Activated B cell treated with CpG ODN at 0.5 μM for 24 hours (primary cell): ENCODE measurements around the gene PLCB4. TPM values are rescaled to one million over a fixed set of nuclear protein-coding genes. Genes with fewer than 3 reads are reported as not detected.
"Not testable (repeated sequence)": the region's sequence is repeated elsewhere in the genome, so short reads cannot be mapped to it uniquely, and the experiment has no call there.

ENCODE experiments used
- ATAC-seq: fragments of 200-7000 bp; cut with Tn5 transposase; one replicate; pipeline ENCODE4 v1.10.0; 2021; ENCODE audit warnings: low read depth, mild to moderate bottlenecking, moderate library complexity
- CTCF ChIA-PET: fragments of 350-600 bp; sonication (Branson Sonifier 250); formaldehyde crosslinking; loops from one replicate; lab custom pipeline; 2021; ENCODE audit warnings: antibody characterized with exemption; lab: Charles Lee
- POLR2A ChIA-PET: fragments of 350-600 bp; sonication (Branson Sonifier 250); formaldehyde crosslinking; loops from one replicate; lab custom pipeline; 2021; ENCODE audit warnings: antibody characterized with exemption; lab: Charles Lee
- DNase-seq: peaks from one replicate; pipeline ENCODE4 v3.0.0; 2022
- H3K27ac Mint-ChIP-seq: one replicate; pipeline ENCODE4 v1.8.0; 2020; ENCODE audit warnings: mixed read lengths
- H3K27me3 Mint-ChIP-seq: one replicate; pipeline ENCODE4 v1.8.0; 2021; ENCODE audit warnings: mixed read lengths
- H3K36me3 Mint-ChIP-seq: one replicate; pipeline ENCODE4 v1.8.0; 2021; ENCODE audit warnings: low read depth, mixed read lengths
- H3K4me1 Mint-ChIP-seq: one replicate; pipeline ENCODE4 v1.8.0; 2021; ENCODE audit warnings: mixed read lengths
- H3K4me3 Mint-ChIP-seq: one replicate; pipeline ENCODE4 v1.8.0; 2020; ENCODE audit warnings: mild to moderate bottlenecking, mixed read lengths
- H3K9me3 Mint-ChIP-seq: one replicate; pipeline ENCODE4 v1.8.0; 2020; ENCODE audit warnings: mixed read lengths
- CTCF ChIP-seq: fragments of 200-600 bp; IDR thresholded peaks from one replicate; pipeline ENCODE4 v1.8.0; 2022; ENCODE audit warnings: antibody characterized with exemption, mild to moderate bottlenecking
- intact Hi-C: fragments of 100-400 bp; cut with micrococcal nuclease; formaldehyde crosslinking; loops from one replicate; pipeline ENCODE4 v1.15.1; 2024
- total RNA-seq: library from RNA; stranded (reverse); gene quantifications from 2 replicates; pipeline ENCODE4 v1.2.3, GENCODE V29; 2022

PLCB4 gene
- total RNA-seq, 1 donor from 2014 or later = not detected

GRCh38 chr20:9375221-9375681 is 306.4 kb downstream of the PLCB4 start:
- H3K36me3 Mint-ChIP-seq = no peaks in the 10 kb centered on the region
- intact Hi-C loops = no loop called here
- no peak for DNase-seq
- H3K4me1 Mint-ChIP-seq = peaks cover 5% of the 10 kb centered on the region
- no peak for TF ChIP-seq CTCF
- POLR2A ChIA-PET = no interaction called here
- H3K27me3 Mint-ChIP-seq = peaks cover 2% of the 10 kb centered on the region
- H3K9me3 Mint-ChIP-seq = no peaks in the 10 kb centered on the region
- CTCF ChIA-PET = no interaction called here
- H3K27ac Mint-ChIP-seq = no peak overlapping the region
- ATAC-seq = no peak
- H3K4me3 Mint-ChIP-seq = no peak overlapping the region

GRCh38 chr20:9377007-9377406 is 308.1 kb downstream of the PLCB4 start:
- Mint-ChIP-seq H3K4me3 (no peak overlapping the region), H3K9me3 (no peaks in the 10 kb centered on the region), H3K36me3 (no peaks in the 10 kb centered on the region), H3K4me1 (peaks cover 5% of the 10 kb centered on the region), H3K27me3 (peaks cover 2% of the 10 kb centered on the region), H3K27ac (no peak overlapping the region)
- intact Hi-C loops = no loop called here
- ATAC-seq = no peak
- TF ChIP-seq CTCF = no peak
- no peak for DNase-seq
- ChIA-PET CTCF (no interaction called here), POLR2A (no interaction called here)

GRCh38 chr20:9385345-9386310 is 316.7 kb downstream of the PLCB4 start:
- H3K4me1 Mint-ChIP-seq, ATAC-seq, intact Hi-C loops, DNase-seq, CTCF ChIA-PET, H3K27ac Mint-ChIP-seq, H3K9me3 Mint-ChIP-seq, POLR2A ChIA-PET, H3K27me3 Mint-ChIP-seq, H3K4me3 Mint-ChIP-seq, H3K36me3 Mint-ChIP-seq: not testable (repeated sequence)

GRCh38 chr20:9388160-9388812 is 319.4 kb downstream of the PLCB4 start:
- ATAC-seq (no peak), DNase-seq (no peak)
- Mint-ChIP-seq H3K4me1 (no peaks in the 10 kb centered on the region), H3K27me3 (no peaks in the 10 kb centered on the region), H3K9me3 (no peaks in the 10 kb centered on the region), H3K27ac (no peak overlapping the region), H3K4me3 (no peak overlapping the region), H3K36me3 (no peaks in the 10 kb centered on the region)
- POLR2A ChIA-PET = no interaction called here
- intact Hi-C loops = no loop called here
- TF ChIP-seq CTCF = no peak
- CTCF ChIA-PET = interaction anchor here (0.7 kb wide), 1 partner anchor 491 kb away, joined by 3 read pairs; no protein-coding TSS in a partner anchor

- H3K4me1 Mint-ChIP-seq = no peaks in the 10 kb centered on the region
- TF ChIP-seq CTCF = no peak
- no peak overlapping the region for H3K27ac Mint-ChIP-seq
- no peaks in the 10 kb centered on the region for H3K9me3 Mint-ChIP-seq
- POLR2A ChIA-PET = no interaction called here
- intact Hi-C loops = no loop called here
- no peaks in the 10 kb centered on the region for H3K36me3 Mint-ChIP-seq
- no peaks in the 10 kb centered on the region for H3K27me3 Mint-ChIP-seq
- CTCF ChIA-PET = no interaction called here
- no peak overlapping the region for H3K4me3 Mint-ChIP-seq
- no peak for DNase-seq
- ATAC-seq = no peak
Measured at GRCh38 chr20:9388813-9389161, 319.9 kb downstream of the PLCB4 start.
